OCI-LY3 (cell line): Measurements from ENCODE around the gene ACTL7A.

Source experiments
- CTCF ChIP-seq: fragments of 200-600, 300-600 bp; sonication (generic); IDR thresholded peaks from 2 replicates; pipeline ENCODE4 v1.5.1; 2014; ENCODE audit warnings: antibody characterized with exemption, low read length, low read depth
- EZH2phosphoT487 ChIP-seq: fragments of 200-600 bp; shearing (Covaris generic); IDR thresholded peaks from 2 replicates; pipeline ENCODE4 v1.6.1; 2018; ENCODE audit warnings: antibody characterized with exemption, mixed run types, low read depth

- TF ChIP-seq EZH2phosphoT487 = no peak
- TF ChIP-seq CTCF = no peak
Measured at GRCh38 chr9:108876425-108876824, 14.4 kb downstream of the ACTL7A start.
